NK-92 (cell line): ENCODE measurements around the gene HLF.
"Not testable (repeated sequence)": the region's sequence is repeated elsewhere in the genome, so short reads cannot be mapped to it uniquely, and the experiment has no call there.

Experiments used
- DNase-seq: peaks from one replicate; lab custom pipeline; 2025; ENCODE audit not compliant: unreplicated experiment; lab: John Stamatoyannopoulos, UW

The HLF gene

DNA sequence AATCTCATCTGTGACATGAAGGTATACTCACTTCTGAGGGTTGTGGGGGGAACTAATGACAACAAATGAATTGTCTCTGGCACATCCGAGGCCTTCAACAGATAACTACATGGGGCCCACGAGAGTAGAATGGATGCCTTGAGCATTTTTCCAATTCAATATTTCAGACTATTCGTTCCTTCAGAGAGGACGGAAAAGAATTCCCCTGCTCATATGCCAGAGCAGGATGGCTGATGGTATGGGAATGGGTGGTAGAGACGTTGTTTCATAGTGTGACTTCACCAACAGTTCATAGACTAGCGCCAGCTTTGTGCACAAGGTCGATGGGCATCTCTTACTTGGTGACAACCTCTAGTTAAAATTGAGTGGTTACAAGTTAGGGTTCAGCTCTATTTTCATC, 61.3 kb downstream of the HLF start:
- no peak for DNase-seq

DNA sequence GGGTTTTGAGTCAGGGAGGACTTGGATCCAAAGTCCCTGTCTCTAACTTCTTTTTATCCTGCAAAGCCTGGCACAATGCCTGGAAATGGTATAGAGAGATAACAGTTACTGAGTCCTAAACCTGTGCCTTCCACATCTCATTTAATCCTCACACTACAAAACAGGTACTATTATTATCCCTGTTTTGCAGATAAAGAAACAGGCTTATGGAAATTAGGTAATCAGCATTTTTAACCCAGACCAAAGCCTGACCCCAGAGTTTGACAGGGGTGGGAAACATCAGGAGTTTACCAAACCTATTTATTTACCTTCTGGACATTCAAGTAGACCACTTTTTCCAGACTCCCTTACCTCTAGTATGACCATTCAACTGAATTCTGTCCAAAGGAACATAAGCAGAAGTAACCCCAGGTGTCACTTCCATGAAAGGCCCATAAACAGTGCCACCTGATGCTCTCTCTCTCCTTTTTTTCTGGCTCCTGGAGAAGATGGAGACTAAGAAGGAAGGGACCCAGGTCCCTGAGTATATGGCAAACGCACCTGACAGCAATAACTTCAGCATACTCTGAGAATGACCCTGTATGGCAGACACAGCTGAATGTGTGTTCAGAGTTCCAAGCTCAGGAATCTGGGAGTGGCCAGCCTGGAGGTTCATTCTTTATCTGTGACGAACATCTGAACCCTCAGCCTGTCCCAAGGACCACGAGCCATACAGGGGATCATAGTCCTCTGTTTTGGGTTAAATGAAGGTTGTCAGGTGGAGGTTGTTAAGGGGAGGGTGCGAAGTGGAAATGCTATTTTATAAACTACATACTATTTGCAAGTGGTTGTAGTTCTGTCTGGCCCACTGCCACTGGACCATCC, 62.7 kb downstream of the HLF start:
- DNase-seq, result no peak

DNA sequence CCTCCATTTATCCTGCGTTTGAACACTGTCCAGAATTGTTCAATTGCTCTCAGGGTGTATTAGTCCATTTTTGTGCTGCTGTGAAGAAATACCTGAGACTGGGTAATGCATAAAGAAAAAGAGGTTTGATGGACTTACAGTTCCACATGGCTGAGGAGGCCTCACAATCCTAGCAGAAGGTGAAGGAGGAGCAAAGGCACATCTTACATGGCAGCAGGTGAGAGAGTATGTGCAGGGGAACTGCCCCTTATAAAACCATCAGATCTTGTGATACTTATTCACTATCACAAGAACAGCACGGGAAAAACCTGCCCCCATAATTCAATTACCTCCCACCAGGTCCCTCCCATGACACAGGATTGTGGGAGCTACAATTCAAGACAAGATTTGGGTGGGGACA, 63.8 kb downstream of the HLF start:
- not testable (repeated sequence) for DNase-seq

DNA sequence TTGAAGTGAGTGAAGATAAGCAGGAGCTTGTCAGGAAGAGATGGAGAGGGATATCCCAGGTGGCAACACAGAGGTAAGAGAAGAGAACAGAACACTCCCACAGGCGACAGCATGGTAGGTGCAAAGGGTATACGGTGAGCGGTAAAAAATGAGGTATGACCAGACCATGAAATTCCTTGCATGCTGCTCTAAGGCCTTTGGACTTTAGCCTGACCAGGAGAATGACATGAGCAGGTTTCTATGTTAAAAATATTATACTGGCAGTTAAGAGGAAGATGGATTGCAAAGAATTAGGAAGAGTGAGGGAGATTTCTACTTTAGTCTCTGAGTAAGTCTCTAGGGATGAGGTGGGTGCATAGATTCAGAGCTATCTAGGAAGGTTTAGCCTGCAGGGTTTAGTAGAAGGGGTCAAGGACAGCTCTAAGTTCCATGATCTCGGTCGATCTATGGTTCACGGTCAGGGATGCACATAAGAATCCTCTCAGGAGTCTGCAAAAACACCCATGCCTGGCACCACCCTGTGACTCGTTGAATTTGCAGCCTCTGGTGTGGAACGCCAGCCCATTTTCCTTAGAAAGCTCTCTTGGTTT, 65.7 kb downstream of the HLF start:
- no peak for DNase-seq

DNA sequence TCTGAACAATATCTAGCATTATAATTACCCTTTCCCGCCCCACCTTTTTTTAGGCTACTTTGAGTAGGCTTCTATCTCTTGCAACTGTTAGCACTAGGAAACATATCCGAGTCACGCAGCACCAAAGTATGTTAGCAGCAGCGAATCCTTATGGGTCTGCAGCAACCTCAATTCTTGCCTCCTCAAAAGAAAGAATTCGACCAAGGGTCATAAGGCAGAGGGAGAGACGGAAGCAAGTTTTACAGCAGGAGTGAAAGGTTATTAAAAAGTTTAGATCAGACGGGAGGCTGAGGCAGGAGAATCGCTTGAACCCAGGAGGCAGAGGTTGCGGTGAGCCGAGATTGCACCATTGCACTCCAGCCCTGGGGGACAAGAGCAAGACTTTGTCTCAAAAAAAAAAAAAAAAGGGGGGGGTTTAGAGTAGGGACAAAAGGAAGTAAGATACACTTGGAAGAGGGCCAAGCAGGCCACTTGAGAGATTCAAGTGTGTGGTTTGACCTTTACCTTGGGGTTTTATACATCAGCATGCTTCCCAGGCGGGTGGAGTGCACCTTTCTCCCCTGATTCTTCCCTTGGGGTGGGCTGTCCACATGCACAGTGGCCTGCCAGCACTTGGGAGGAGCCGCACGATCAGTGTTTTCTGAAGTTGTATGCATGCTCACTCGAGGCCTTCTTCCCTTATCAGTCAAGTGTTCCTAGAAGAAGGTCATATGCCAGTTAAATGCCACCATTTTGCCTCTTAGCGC, 67.7 kb downstream of the HLF start:
- no peak for DNase-seq

DNA sequence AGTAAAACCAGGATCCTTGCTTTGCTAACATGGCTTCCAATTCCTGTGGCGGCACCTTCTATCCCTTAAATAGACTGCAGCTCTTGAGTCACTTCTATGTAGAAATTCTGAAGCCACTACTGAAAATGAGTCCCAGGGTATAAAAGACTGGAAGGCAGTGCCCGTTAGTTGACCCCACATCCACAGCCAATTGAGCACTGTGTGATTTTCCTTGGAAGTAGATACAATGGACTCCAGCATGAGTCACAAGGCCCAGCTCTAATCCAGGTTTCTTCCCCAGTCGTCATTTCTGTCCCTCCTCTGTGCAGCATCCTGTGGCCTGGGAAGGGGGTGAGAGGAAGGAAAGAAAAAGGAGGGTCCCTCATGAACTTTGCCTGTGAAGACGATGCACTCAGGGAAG, 69.5 kb downstream of the HLF start:
- DNase-seq, result no peak

DNA sequence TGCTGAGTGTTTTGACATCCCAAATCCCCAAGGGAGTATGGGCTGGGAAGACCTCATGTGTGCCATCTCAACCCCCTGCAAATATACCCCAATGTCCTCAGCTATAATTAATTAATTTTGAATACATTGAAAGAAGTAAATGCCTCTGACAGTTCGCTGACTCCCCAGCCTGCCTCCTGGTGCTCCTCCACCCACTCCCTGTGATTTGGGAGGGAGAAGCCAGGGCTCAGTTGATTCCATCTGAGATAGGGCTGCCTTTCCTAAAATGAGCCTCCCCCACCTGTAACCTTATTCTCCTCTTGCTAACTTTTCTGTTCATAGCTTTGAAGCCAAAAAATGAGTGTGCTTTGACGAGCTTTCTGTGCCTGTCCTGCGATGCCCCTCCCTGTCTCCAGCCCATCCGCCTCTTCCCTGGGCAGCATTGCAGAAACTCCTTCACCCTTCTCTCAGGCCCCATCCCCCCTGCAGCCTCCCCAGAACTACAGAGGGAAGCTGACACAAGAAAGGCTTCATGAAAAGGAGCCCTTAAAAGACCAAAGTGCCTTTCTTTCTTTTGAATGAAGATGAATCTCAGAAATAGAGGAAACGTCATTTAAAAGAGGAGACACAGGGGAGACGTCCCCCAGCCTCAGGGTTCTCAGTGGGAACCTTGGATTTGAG, 70.3 kb downstream of the HLF start:
- no peak for DNase-seq

DNA sequence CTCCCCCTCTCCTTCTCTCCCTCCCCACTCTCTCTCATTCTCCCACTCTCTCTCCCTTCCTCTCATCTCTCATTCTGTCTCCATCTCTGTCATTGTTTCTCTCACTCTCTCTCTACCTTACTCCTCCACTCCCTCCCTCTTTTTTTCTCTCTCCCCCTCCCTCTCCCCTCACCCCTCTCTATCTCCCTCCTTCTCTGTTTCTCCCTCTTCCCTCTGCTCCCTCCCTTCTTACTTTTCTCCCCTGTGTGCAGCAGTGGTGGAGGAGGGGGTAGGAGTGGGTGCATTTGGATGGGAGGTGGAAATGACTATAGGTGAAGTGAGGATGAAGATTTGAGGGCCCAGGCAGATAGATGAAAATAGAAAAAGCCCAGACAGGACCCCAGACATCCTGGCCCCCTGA, 70.9 kb downstream of the HLF start:
- DNase-seq, result no peak

DNA sequence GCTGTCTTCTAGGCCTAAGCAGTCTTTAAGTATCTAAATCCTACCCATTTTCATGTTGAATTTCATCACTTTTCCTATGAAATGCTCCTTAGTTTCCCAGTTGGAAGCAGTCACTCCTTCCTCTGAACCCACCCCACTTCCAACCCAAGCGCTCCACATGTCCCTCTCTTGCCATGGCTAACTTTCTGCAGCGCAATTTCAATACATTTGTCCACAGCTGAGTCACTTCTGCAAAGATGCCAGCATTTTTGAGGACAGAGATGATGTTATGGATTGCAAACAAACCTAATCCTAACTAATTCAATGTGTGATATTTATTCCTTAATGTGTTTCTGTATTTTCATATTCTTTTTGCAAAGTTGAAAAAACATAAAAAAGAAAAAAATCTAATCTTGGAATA, 71.7 kb downstream of the HLF start:
- DNase-seq, result no peak

DNA sequence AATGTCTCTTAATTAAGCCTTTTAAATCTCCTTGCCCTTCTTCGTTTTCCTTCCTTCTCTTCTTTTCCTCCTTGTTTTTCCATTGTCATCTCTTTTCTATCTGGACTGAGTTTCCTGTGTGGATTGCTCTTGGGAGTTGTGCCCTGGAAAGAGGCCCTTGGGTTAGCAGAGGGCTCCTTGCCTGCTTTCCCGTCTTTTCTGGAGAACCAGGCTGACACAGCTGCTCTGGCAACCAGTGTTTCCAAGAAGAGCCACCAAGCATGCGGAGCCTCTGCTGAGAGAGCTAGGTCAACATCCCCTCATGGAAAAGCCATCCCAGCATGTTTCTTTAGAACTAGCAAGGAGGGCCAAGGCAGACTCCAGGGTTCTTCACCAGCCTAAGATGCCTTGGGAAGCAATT, 75.4 kb downstream of the HLF start:
- no peak for DNase-seq

DNA sequence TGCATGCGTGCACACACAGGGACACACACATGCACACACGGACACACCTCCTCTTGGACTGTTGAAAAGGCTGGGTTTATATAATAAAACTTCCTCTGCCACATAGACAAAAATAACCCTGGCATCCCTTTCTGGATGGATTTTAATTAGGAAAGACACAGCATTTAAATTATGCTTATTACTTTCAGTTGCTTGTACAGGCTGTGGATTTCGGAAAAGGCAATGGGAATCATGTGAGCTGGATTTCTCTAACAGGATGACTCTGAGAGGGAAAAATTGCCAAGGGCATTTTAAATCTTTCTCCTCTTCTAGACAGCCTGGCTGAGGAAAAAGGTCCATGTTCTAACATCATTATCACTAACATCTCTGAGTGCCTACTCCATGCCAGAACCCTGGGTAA, 75.9 kb downstream of the HLF start:
- no peak for DNase-seq

DNA sequence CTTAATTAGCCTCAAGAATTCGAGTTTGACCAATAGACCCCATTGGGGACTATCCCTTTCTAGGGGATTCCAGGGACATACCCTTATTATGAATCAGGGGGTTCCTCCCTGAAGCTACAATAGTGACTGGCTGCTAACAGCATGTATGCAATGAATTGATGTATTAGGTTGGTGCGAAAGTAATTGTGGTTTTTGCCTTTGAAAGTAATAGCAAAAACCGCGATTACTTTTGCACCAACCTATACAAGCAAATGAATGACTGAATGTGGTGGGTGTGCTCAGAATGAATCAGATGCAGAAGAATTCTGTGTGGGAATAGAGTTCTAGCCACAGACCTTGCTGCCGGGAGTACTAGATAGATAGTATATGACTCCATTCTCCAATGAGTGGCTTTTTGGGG, 76.7 kb downstream of the HLF start:
- no peak for DNase-seq

DNA sequence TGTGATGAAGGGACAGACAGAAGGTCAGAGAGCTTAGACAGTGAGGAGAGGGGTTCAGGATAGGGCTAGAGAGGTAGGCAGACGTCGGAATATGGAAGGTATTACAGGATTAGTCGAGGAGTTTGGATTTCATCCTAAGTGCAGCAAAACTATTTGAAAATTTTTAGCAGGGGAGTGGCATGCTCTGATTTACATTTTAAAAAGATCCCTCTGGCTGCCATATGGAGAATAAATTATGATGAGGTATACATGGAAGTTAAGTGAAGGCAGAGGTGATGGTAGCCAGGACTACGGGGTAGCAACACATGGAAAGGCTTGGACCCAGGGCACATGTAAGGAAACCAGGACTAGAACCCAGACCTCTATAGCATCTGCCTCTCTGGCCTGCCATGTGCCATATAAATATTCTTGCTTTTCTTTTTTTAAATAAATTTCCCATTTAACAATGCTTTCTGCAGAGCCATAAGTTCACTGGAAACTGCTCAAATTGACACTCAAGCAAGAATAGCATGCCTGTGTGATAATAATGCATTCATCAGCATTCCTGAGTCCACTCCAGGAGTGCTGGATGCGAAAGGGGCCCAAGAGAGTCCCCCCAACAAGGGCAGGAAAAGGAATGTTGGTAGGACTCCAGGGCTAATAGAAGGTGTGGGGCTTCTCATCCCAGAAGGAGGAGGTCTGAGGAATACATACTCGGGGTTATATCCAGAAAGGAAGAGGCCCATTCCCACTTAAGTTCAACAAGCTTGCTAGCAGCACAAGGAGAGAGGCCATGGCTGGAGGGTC, 78.2 kb downstream of the HLF start:
- DNase-seq, result no peak

DNA sequence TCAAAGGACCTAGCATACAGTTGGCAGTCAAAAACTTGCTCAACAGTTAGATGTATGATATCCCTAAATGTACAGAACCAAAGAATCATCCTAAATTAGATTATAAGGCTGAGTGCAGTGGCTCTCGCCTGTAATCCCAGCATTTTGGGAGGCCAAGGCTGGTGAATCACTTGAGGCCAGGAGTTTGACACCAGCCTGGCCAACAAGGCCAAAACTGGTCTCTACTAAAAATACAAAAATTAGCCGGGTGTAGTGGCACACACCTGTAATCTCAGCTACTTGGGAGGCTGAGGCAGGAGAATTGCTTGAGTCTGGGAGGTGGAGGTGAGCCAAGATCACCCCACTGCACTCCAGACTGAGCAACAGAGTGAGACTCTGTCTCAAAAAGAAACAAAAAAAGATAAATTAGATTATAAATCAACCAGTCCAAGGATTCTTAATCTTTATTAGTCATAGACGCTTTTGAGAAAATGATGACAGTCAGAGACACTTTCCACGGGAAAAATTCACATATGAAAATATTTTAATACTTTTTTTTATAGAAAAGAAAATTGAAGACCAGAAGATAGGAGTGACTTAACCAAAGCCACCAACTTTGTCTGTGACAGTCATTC, 79.2 kb downstream of the HLF start:
- DNase-seq, result no peak

DNA sequence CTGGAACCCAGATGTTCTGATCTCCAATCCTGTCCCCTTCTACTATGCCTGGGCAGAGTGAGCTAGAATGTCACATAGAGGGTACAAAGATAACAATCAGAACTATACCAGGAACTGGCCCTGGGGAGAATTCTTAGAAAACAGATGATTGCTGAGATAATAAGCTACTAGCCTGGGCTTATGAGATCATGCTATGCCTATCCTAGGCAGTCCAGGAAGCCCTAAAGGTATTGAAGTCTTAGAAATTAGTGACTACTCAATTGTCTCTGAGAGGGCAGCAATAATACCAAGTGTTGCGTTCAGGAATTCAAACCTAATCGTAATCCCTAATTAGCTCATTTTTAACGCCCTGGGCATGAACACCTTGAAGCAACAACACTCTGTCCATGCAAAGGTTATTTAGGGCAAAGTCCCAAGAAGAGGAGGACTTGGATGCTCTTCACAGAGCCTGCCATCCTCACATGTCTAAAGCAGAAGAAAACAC, 79.8 kb downstream of the HLF start:
- no peak for DNase-seq

DNA sequence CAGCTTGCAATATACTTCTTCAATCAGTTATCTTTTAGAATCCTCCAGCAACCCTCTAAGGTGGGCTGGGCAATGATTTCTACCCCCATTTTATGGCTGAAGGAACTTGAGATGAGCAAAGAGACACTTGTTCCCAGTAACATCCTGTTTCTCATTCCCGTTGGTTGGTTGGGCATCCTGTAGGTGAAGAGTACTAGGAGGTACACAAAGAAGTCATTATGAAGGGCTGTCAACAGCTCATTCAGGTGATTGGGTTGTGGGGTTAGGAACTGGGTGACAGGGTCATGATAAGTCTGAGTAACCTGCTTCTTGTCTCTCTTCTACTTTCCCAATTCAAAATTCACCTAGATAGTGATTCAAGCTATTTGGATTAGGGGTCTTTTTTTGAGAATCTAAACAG, 80.4 kb downstream of the HLF start:
- no peak for DNase-seq

DNA sequence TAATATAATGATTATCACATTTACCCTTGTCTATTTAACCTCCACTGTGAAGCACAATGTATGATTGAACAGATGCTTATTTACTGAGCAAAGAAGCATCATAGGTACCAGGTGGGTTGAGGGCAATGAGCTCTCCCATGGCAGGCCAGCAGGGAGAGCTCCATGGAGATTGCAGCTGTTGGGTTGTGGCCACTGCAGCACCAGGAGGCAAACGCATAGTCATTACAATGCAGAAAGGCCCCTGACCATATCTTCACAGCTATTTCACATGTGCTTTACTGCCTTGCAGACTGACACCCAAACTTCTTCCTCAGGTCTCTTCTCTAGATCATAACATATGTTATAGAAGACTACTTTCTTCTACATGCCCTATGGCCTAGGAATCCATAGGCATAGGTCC, 81.9 kb downstream of the HLF start:
- no peak for DNase-seq

DNA sequence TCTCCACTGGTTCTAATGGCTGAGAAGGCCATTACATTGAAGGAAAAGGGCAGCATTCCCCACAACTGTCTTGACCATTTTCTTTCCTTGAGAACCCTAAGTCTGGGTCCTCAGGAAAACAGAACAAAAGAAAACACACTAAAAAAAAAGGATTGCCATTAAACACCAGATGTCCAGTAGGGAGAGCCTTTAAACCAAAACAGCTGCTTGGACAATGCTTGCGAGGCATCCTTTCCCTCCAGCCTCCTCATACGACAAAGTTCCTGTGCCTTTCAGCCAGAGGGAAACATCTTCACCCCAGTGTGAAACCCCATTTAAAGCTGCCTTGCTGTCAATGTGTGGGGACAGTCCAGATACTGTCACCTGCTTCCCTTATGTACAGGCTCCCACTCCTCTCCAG, 82.6 kb downstream of the HLF start:
- no peak for DNase-seq

DNA sequence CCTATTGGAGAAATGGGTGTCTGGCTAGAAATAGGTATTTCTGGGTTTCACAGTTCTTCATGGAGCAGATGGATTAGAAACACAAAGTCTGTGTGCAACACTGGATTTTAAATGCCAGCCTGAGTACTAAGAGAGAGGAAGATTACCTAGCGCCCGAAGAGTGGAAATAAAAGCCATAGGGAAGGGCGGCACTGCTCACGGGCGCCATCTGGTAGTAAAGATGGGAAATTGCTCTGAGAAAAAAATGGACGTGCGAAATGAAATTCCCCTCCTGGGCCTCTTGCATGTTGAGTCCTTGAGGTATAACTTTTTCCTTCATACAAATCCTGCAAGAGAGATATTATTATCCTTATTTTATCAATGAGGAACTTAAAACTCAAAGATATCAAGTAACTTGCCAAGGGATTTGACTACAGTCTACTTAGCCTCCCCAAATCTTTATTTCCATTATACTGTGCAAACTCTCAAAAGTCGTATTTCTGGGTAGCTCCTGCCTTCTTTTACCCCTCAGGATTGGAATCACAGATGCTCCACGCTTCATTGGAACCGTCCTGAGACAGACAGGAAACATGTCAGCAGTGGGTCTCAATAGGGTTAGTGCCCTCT, 84.1 kb downstream of the HLF start:
- no peak for DNase-seq

DNA sequence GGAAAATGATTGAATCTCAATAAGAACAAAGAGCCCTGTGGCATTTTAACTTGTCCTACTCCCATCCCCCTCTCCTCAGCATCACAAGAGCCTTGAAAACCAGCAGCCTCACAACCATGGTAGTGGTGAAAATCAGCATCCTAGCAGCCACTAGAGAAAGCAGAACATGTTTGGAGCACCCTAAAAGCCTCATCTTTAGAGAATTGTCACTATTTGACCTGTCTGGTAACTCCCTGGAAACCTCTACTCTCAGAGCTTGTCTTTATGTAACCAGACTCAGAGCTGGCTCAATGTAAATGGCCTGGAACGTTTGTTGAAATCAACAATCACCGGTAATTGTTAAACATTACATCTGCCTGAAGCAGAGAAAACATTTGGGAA, 86.1 kb downstream of the HLF start:
- DNase-seq, result no peak
